Measurements from ENCODE around the gene TBXA2R.

The TBXA2R gene

GRCh38 chr19:3612901-3613741, 6.4 kb upstream of the TBXA2R start:
- no peak for TF ChIP-seq CTCF (IDR thresholded peaks at IDR 0.05)

GRCh38 chr19:3612330-3612729, 5.7 kb upstream of the TBXA2R start:
- no peak for TF ChIP-seq CTCF (IDR thresholded peaks at IDR 0.05)

- no peak for TF ChIP-seq CTCF (IDR thresholded peaks at IDR 0.05)
Measured at GRCh38 chr19:3611841-3612240, 5.2 kb upstream of the TBXA2R start.

- TF ChIP-seq CTCF (IDR thresholded peaks at IDR 0.05), result no peak
Measured at GRCh38 chr19:3610745-3611717, 4.4 kb upstream of the TBXA2R start.

- TF ChIP-seq CTCF (IDR thresholded peaks at IDR 0.05), result no peak
Measured at GRCh38 chr19:3609779-3610719, 3.4 kb upstream of the TBXA2R start.

GRCh38 chr19:3608750-3609322, 2.2 kb upstream of the TBXA2R start:
- TF ChIP-seq CTCF (IDR thresholded peaks at IDR 0.05), result no peak

Measured in LNCAP (cell line).